Measurements from ENCODE around the gene FAM89B.

Gene FAM89B

GRCh38 chr11:65554057-65554818, 18.1 kb upstream of the FAM89B start:
- Histone ChIP-seq H3K27ac (ENCODE audit: low read length) (no peak overlapping the region), H3K4me1 (ENCODE audit: control insufficient read depth, low read depth, low read length) (peaks cover 9% of the 10 kb centered on the region), H3K9me3 (ENCODE audit: control insufficient read depth, low read depth, low read length) (no peaks in the 10 kb centered on the region), H3K27me3 (ENCODE audit: control insufficient read depth, insufficient read depth, low read length) (peaks cover 71% of the 10 kb centered on the region), H3K9ac (ENCODE audit: low read length) (no peak overlapping the region), H3K36me3 (ENCODE audit: control insufficient read depth, low read depth, low read length) (no peaks in the 10 kb centered on the region), H3K4me3 (ENCODE audit: low read length) (peak overlapping the region; percentile 55)

- H3K27me3 ChIP-seq (ENCODE audit: control insufficient read depth, insufficient read depth, low read length) = peaks cover 73% of the 10 kb centered on the region
- H3K4me1 ChIP-seq (ENCODE audit: control insufficient read depth, low read depth, low read length) = peaks cover 11% of the 10 kb centered on the region
- no peak overlapping the region for H3K4me3 ChIP-seq (ENCODE audit: low read length)
- H3K9me3 ChIP-seq (ENCODE audit: control insufficient read depth, low read depth, low read length) = no peaks in the 10 kb centered on the region
- H3K27ac ChIP-seq (ENCODE audit: low read length) = no peak overlapping the region
- no peak overlapping the region for H3K9ac ChIP-seq (ENCODE audit: low read length)
- H3K36me3 ChIP-seq (ENCODE audit: control insufficient read depth, low read depth, low read length) = no peaks in the 10 kb centered on the region
Observed at GRCh38 chr11:65554842-65555430, 17.4 kb upstream of the FAM89B start.

DNA sequence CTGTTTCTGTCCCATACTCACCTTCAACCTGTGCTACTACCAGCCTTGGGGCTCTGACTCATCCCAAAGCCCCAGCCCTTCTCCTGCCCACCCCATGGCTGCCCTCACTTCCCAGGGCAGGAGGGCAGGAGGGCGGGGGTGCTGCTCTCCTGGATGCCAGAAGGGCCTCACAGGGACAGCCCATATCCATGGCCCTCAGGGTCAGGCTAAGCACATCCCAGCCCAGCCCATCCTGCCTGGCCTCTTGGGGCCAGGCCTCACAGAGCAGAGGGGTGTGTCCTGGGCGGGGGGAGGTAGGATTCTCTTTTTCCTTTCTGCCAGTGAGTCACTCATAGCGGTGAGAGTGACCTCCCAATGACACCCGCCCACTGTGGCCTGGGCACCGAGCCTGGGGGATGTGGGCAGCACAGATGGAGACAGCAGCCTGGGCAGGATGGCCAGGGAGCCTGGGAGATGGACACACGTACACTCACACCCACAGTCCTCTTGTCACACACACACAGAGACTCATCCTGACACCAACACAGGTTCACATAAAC, 16.6 kb upstream of the FAM89B start:
- Histone ChIP-seq H3K4me3 (ENCODE audit: low read length) (no peak overlapping the region), H3K36me3 (ENCODE audit: control insufficient read depth, low read depth, low read length) (no peaks in the 10 kb centered on the region), H3K4me1 (ENCODE audit: control insufficient read depth, low read depth, low read length) (peaks cover 15% of the 10 kb centered on the region), H3K9me3 (ENCODE audit: control insufficient read depth, low read depth, low read length) (no peaks in the 10 kb centered on the region), H3K27ac (ENCODE audit: low read length) (no peak overlapping the region), H3K9ac (ENCODE audit: low read length) (no peak overlapping the region), H3K27me3 (ENCODE audit: control insufficient read depth, insufficient read depth, low read length) (peaks cover 73% of the 10 kb centered on the region)

DNA sequence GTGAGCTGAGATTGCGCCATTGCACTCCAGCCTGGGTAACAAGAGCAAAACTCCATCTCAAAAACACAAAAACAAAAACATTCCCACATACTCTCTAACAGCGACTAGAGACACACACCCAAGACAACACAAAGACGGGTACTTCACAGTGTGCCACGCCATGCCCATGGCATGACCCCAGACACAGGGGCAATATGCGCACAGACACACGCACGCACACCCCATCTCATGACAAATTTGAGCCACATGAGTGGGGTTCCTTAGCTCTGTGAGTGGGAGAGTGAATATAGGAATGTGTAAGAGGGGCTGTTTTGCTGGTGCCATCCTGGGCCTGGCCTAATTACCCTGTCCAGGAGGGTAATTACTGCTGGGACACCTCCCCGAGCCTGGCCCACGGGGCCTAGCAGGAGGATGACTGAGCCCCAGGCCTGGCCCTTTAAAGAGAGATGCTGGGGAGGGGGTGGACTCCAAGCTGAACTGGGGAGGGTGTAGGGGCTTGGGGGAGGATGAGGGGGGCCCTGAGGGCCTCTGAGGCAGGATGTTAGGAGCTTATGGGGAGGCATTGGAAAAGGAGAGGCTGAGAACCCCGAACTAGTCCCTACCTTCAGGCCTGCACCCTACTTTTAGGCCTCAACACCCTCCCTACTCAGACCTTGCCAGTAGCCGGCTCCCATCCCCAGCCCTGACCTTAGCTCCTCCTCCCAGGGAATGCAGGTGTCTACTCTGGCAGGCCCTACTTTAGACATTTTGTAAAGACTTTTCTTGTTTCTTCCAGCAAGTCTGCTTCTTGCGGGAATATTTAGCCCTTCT, 15.7 kb upstream of the FAM89B start:
- Histone ChIP-seq H3K4me3 (ENCODE audit: low read length) (no peak overlapping the region), H3K4me1 (ENCODE audit: control insufficient read depth, low read depth, low read length) (peaks cover 23% of the 10 kb centered on the region), H3K9ac (ENCODE audit: low read length) (no peak overlapping the region)

GRCh38 chr11:65557280-65558001, 14.9 kb upstream of the FAM89B start:
- no peaks in the 10 kb centered on the region for H3K36me3 ChIP-seq (ENCODE audit: control insufficient read depth, low read depth, low read length)
- H3K9ac ChIP-seq (ENCODE audit: low read length) = no peak overlapping the region
- peaks cover 23% of the 10 kb centered on the region for H3K4me1 ChIP-seq (ENCODE audit: control insufficient read depth, low read depth, low read length)
- H3K9me3 ChIP-seq (ENCODE audit: control insufficient read depth, low read depth, low read length) = no peaks in the 10 kb centered on the region
- no peak overlapping the region for H3K27ac ChIP-seq (ENCODE audit: low read length)
- H3K27me3 ChIP-seq (ENCODE audit: control insufficient read depth, insufficient read depth, low read length) = peaks cover 56% of the 10 kb centered on the region
- H3K4me3 ChIP-seq (ENCODE audit: low read length) = peak overlapping the region; percentile 55

More for the DNA sequence above, 15.7 kb upstream of the FAM89B start:
- Histone ChIP-seq H3K27me3 (ENCODE audit: control insufficient read depth, insufficient read depth, low read length) (peaks cover 64% of the 10 kb centered on the region), H3K36me3 (ENCODE audit: control insufficient read depth, low read depth, low read length) (no peaks in the 10 kb centered on the region), H3K9me3 (ENCODE audit: control insufficient read depth, low read depth, low read length) (no peaks in the 10 kb centered on the region), H3K27ac (ENCODE audit: low read length) (no peak overlapping the region)

GRCh38 chr11:65558002-65558929, 14.1 kb upstream of the FAM89B start, which contains the start of gene LTBP3:
Gene LTBP3, minus strand, starts transcription at chr11:65558359. Its CDS starts 400 bp downstream, at chr11:65557959.
- Histone ChIP-seq H3K4me3 (ENCODE audit: low read length) (peak within 1 kb of the TSS; percentile 55), H3K9ac (ENCODE audit: low read length) (no peak within 1 kb of the TSS), H3K27ac (ENCODE audit: low read length) (no peak within 1 kb of the TSS), H3K9me3 (ENCODE audit: control insufficient read depth, low read depth, low read length) (no peaks in the 10 kb centered on the region), H3K4me1 (ENCODE audit: control insufficient read depth, low read depth, low read length) (peaks cover 23% of the 10 kb centered on the region), H3K27me3 (ENCODE audit: control insufficient read depth, insufficient read depth, low read length) (peaks cover 54% of the 10 kb centered on the region), H3K36me3 (ENCODE audit: control insufficient read depth, low read depth, low read length) (no peaks in the 10 kb centered on the region)

- H3K4me1 ChIP-seq (ENCODE audit: control insufficient read depth, low read depth, low read length) = peaks cover 23% of the 10 kb centered on the region
- peak overlapping the region; percentile 55 for H3K4me3 ChIP-seq (ENCODE audit: low read length)
- H3K36me3 ChIP-seq (ENCODE audit: control insufficient read depth, low read depth, low read length) = no peaks in the 10 kb centered on the region
- H3K27me3 ChIP-seq (ENCODE audit: control insufficient read depth, insufficient read depth, low read length) = peaks cover 51% of the 10 kb centered on the region
- H3K27ac ChIP-seq (ENCODE audit: low read length) = no peak overlapping the region
- no peak overlapping the region for H3K9ac ChIP-seq (ENCODE audit: low read length)
- no peaks in the 10 kb centered on the region for H3K9me3 ChIP-seq (ENCODE audit: control insufficient read depth, low read depth, low read length)
Observed at GRCh38 chr11:65558930-65559509, 13.3 kb upstream of the FAM89B start.

DNA sequence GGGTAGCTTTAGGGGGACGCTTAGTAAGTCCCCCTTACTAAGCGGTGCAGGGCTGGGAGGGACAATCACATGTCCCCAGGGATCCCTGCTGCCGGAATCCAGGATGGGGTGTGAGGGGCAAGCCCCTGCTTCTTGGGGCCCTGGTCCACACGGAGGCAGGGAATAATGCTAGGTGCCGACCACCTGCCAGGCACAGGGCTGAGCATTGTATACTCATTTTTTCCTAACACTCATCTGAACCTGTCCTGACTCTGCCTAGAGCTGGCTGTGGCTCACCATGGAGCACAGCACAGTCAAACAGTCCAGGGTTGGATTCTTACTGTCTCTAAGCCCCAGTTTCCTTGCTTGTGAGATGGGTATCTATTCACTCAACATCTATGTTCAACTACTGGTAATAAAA, 12.8 kb upstream of the FAM89B start:
- H3K9me3 ChIP-seq (ENCODE audit: control insufficient read depth, low read depth, low read length) = no peaks in the 10 kb centered on the region
- H3K4me3 ChIP-seq (ENCODE audit: low read length) = no peak overlapping the region
- no peak overlapping the region for H3K27ac ChIP-seq (ENCODE audit: low read length)
- peaks cover 23% of the 10 kb centered on the region for H3K4me1 ChIP-seq (ENCODE audit: control insufficient read depth, low read depth, low read length)
- peaks cover 46% of the 10 kb centered on the region for H3K27me3 ChIP-seq (ENCODE audit: control insufficient read depth, insufficient read depth, low read length)
- no peaks in the 10 kb centered on the region for H3K36me3 ChIP-seq (ENCODE audit: control insufficient read depth, low read depth, low read length)
- H3K9ac ChIP-seq (ENCODE audit: low read length) = no peak overlapping the region

- Histone ChIP-seq H3K4me1 (ENCODE audit: control insufficient read depth, low read depth, low read length) (peaks cover 23% of the 10 kb centered on the region), H3K27ac (ENCODE audit: low read length) (no peak overlapping the region)
Observed at GRCh38 chr11:65559951-65560537, 12.3 kb upstream of the FAM89B start.

More at GRCh38 chr11:65559951-65560537, 12.3 kb upstream of the FAM89B start:
- Histone ChIP-seq H3K36me3 (ENCODE audit: control insufficient read depth, low read depth, low read length) (no peaks in the 10 kb centered on the region), H3K9me3 (ENCODE audit: control insufficient read depth, low read depth, low read length) (no peaks in the 10 kb centered on the region), H3K4me3 (ENCODE audit: low read length) (no peak overlapping the region), H3K9ac (ENCODE audit: low read length) (no peak overlapping the region), H3K27me3 (ENCODE audit: control insufficient read depth, insufficient read depth, low read length) (peaks cover 41% of the 10 kb centered on the region)

Data from iPS-18a (cell line).